GM18951 (cell line): ENCODE results near the gene ZNF366.

ENCODE experiments used
- POLR2A ChIP-seq: IDR thresholded peaks from 4 replicates; pipeline ENCODE4 v1.6.1; 2011; ENCODE audit warnings: mild to moderate bottlenecking; ENCODE audit not compliant: insufficient read length, insufficient read depth; ENCODE audit errors: extremely low read depth
- in situ Hi-C: fragments of 300-500 bp; cut with MboI; formaldehyde crosslinking; loops from one replicate; pipeline ENCODE4 v1.12.0; 2022; ENCODE audit warnings: low sequenced_read_pairs, mixed read lengths, inconsistent platforms; ENCODE audit not compliant: unreplicated experiment

ZNF366 gene

GRCh38 chr5:72445969-72446368, 61.2 kb downstream of the ZNF366 start:
- no peak for TF ChIP-seq POLR2A
- in situ Hi-C loops: no loop called here

DNA sequence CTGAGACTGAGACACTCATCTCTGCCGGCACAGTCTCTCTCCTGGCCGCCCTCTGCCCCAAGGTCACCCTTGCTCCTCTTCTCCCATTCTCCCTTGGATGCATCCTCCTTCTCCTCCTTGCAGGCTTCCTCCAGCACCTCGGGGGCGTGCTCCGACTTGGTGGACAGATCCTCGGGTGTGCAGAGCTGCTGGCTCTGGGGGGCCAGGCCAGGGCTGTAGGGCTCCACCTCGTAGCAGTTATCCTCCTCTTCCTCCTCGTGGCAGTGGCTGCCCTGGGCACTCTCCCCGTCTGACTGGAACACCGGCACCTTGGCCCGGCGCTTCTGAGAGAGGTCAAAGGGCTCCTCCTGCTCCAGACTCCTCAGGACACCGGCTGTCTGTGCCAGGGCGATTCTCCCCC, 63.3 kb downstream of the ZNF366 start:
- in situ Hi-C loops: no loop called here
- TF ChIP-seq POLR2A: no peak

DNA sequence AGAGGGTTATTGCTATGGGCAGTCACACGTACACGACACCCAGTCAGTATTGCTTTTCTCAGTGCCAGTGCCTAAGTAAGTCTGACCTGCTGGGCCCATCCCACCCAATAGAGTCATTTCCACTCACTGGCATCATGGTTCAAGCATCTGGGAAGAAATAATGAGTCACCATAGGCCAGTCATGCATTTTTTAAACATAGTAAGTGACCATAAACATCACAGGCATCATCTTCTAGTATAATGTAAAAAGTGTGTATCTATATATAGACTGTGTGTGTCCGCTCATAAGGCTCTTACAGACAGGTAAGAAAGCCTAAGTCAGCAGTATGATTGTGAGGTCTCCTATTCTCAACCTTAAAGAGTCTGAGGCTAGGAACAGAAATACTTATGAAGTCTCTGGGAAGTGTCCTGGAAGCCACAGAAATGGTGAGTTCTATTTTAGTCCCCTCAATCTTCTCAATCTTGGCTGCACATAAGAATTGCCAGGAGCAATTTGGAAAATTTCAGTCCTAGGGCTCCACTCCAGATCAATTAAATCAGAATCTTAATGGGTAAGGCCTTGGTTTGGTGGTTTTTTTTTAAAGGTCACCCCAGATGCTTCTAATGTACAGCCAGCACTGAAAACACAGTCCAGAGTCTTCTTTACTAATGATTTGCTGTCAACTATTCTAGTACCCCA, 65.2 kb downstream of the ZNF366 start:
- in situ Hi-C loops: no loop called here
- TF ChIP-seq POLR2A: no peak

DNA sequence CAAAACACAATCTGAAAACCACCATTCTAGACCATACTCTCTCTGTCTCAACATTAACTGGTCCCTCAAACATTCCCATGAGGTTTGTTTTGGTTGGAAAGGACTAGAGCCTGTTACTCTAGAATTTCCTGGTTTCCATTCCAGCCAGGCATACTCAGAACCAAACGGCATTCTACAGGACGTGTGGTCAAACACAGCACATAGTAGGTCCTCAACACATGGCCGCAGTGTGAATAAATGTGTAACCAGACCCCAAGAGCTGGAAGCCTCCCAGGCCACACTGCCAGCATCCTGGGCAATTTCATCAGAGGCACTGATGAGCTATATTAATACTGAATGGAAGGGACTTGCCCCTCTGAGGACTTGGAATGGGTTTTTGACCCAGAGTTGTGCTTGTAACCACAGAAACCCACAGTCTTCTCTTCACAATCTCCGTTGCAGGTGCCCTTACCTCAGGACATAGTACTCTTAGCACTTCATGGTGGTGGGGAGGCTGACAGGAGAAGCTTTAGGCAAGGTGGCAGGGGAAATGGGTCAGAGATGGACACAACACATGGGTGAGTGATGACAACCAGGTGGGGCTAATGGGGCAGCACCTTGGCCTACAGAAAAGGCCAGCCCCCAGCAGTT, 66.0 kb downstream of the ZNF366 start:
- in situ Hi-C loops: no loop called here
- no peak for TF ChIP-seq POLR2A

- in situ Hi-C loops: no loop called here
- TF ChIP-seq POLR2A: no peak
Observed at GRCh38 chr5:72440207-72440638, 67.0 kb downstream of the ZNF366 start.

GRCh38 chr5:72439192-72439591, 68.0 kb downstream of the ZNF366 start:
- TF ChIP-seq POLR2A: no peak
- in situ Hi-C loops: no loop called here

DNA sequence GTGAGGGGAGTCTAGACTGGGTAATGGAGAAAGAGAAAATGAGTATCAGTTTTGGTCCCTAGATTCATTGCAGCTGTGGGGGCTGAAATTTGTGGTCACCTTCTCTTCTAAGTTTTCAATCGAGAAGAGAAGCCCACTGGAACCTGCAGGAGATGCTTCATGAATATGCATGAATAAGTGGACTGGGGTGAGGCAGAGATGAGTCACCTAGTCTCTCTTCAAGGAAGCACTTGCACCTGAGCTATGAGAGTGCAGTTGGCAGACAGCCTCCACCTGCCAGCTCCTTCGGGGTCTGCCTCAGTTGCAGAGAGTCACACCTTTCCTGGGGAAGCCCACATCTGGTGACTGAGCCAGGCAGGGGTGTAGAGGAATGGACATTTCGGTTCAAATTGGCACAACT, 69.1 kb downstream of the ZNF366 start:
- TF ChIP-seq POLR2A: no peak
- in situ Hi-C loops: no loop called here

- in situ Hi-C loops: no loop called here
- TF ChIP-seq POLR2A: no peak
Observed at GRCh38 chr5:72436796-72437471, 70.3 kb downstream of the ZNF366 start.

- TF ChIP-seq POLR2A: no peak
- in situ Hi-C loops: no loop called here
Observed at GRCh38 chr5:72434781-72435437, 72.3 kb downstream of the ZNF366 start.

GRCh38 chr5:72434056-72434780, 73.0 kb downstream of the ZNF366 start:
- no peak for TF ChIP-seq POLR2A
- in situ Hi-C loops: no loop called here

DNA sequence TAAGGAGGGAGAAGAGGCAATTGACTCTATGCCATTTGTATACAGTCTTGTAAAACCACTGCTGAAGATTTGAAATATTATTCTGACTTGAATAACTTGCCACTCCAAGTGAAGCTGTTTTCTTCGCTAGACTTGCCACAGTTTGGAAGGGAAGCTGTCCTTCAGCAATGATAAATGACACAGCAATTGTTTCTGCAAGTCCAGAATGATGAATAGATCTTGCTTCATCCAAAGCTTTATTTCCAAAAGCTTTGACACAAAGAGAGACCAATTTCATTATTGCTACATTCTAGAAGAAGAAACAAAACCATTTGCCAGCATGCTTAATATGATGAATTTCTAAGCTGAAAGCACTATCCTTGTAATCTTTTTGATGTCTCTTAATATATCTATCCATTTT, 73.7 kb downstream of the ZNF366 start:
- in situ Hi-C loops: no loop called here

GRCh38 chr5:72428669-72429068, 78.5 kb downstream of the ZNF366 start:
- in situ Hi-C loops: no loop called here
- no peak for TF ChIP-seq POLR2A

More for the DNA sequence above, 73.7 kb downstream of the ZNF366 start:
- TF ChIP-seq POLR2A: no peak

GRCh38 chr5:72427488-72428437, 79.4 kb downstream of the ZNF366 start:
- in situ Hi-C loops: no loop called here
- TF ChIP-seq POLR2A: no peak
